BE2C (cell line): ENCODE results near the gene AMOT.

Experiments used
- DNase-seq: peaks from one replicate; pipeline ENCODE4 v3.0.0-alpha.2; 2020
- H3K27me3 ChIP-seq: fragments of 250-450 bp; sonication (Bioruptor Pico); 2 replicates; pipeline ENCODE4 v1.5.1; 2020; ENCODE audit warnings: mild to moderate bottlenecking
- H3K36me3 ChIP-seq: fragments of 250-450 bp; sonication (Bioruptor Pico); 2 replicates; pipeline ENCODE4 v1.5.1; 2020; ENCODE audit warnings: mild to moderate bottlenecking
- H3K4me1 ChIP-seq: fragments of 250-450 bp; sonication (Bioruptor Pico); 2 replicates; pipeline ENCODE4 v1.5.1; 2020
- H3K4me3 ChIP-seq: 2 replicates; pipeline ENCODE4 v1.5.1; 2011; ENCODE audit warnings: low read depth, low read length
- H3K9me3 ChIP-seq: fragments of 250-450 bp; sonication (Bioruptor Pico); 2 replicates; pipeline ENCODE4 v1.5.1; 2020
- CTCF ChIP-seq: IDR thresholded peaks from 2 replicates; pipeline ENCODE4 v1.5.1; 2012; ENCODE audit warnings: mild to moderate bottlenecking, low read depth, low read length

AMOT gene

GRCh38 chrX:112852851-112853250 is 12.2 kb upstream of the AMOT start:
- no peaks in the 10 kb centered on the region for H3K9me3 ChIP-seq
- H3K4me3 ChIP-seq = no peak overlapping the region
- no peaks in the 10 kb centered on the region for H3K36me3 ChIP-seq
- DNase-seq = no peak
- no peaks in the 10 kb centered on the region for H3K4me1 ChIP-seq
- no peak for TF ChIP-seq CTCF
- no peaks in the 10 kb centered on the region for H3K27me3 ChIP-seq

- no peaks in the 10 kb centered on the region for H3K36me3 ChIP-seq
- no peak overlapping the region for H3K4me3 ChIP-seq
- TF ChIP-seq CTCF = no peak
- H3K4me1 ChIP-seq = no peaks in the 10 kb centered on the region
- H3K27me3 ChIP-seq = no peaks in the 10 kb centered on the region
- H3K9me3 ChIP-seq = no peaks in the 10 kb centered on the region
- no peak for DNase-seq
Measured at GRCh38 chrX:112851806-112852205, 11.2 kb upstream of the AMOT start.

- no peak for DNase-seq
- no peaks in the 10 kb centered on the region for H3K4me1 ChIP-seq
- H3K4me3 ChIP-seq = no peak overlapping the region
- H3K9me3 ChIP-seq = no peaks in the 10 kb centered on the region
- no peak for TF ChIP-seq CTCF
- no peaks in the 10 kb centered on the region for H3K27me3 ChIP-seq
- H3K36me3 ChIP-seq = no peaks in the 10 kb centered on the region
Measured at GRCh38 chrX:112851161-112851779, 10.6 kb upstream of the AMOT start.

GRCh38 chrX:112849016-112849415 is 8.4 kb upstream of the AMOT start:
- H3K4me1 ChIP-seq = no peaks in the 10 kb centered on the region
- H3K27me3 ChIP-seq = no peaks in the 10 kb centered on the region
- H3K9me3 ChIP-seq = no peaks in the 10 kb centered on the region
- H3K4me3 ChIP-seq = no peak overlapping the region
- TF ChIP-seq CTCF = no peak
- H3K36me3 ChIP-seq = no peaks in the 10 kb centered on the region
- peak; percentile 6 for DNase-seq

- no peaks in the 10 kb centered on the region for H3K4me1 ChIP-seq
- no peaks in the 10 kb centered on the region for H3K36me3 ChIP-seq
- no peak for DNase-seq
- no peak overlapping the region for H3K4me3 ChIP-seq
- no peaks in the 10 kb centered on the region for H3K9me3 ChIP-seq
- H3K27me3 ChIP-seq = no peaks in the 10 kb centered on the region
- no peak for TF ChIP-seq CTCF
Measured at GRCh38 chrX:112846782-112847181, 6.2 kb upstream of the AMOT start.

- H3K27me3 ChIP-seq = no peaks in the 10 kb centered on the region
- H3K9me3 ChIP-seq = no peaks in the 10 kb centered on the region
- no peaks in the 10 kb centered on the region for H3K4me1 ChIP-seq
- no peaks in the 10 kb centered on the region for H3K36me3 ChIP-seq
- DNase-seq = no peak
- no peak overlapping the region for H3K4me3 ChIP-seq
- TF ChIP-seq CTCF = no peak
Measured at GRCh38 chrX:112846187-112846586, 5.6 kb upstream of the AMOT start.
